NAMALWA (cell line): ENCODE data around the gene LSM2.
A peak's percentile ranks its signal among the peaks of the same experiment; 100 is the strongest.
"Not testable (repeated sequence)": the region's sequence is repeated elsewhere in the genome, so short reads cannot be mapped to it uniquely, and the experiment has no call there.

Experiments used
- DNase-seq: peaks from one replicate; pipeline ENCODE4 v3.0.0-alpha.2; 2015; ENCODE audit warnings: low spot score

The LSM2 gene

DNA sequence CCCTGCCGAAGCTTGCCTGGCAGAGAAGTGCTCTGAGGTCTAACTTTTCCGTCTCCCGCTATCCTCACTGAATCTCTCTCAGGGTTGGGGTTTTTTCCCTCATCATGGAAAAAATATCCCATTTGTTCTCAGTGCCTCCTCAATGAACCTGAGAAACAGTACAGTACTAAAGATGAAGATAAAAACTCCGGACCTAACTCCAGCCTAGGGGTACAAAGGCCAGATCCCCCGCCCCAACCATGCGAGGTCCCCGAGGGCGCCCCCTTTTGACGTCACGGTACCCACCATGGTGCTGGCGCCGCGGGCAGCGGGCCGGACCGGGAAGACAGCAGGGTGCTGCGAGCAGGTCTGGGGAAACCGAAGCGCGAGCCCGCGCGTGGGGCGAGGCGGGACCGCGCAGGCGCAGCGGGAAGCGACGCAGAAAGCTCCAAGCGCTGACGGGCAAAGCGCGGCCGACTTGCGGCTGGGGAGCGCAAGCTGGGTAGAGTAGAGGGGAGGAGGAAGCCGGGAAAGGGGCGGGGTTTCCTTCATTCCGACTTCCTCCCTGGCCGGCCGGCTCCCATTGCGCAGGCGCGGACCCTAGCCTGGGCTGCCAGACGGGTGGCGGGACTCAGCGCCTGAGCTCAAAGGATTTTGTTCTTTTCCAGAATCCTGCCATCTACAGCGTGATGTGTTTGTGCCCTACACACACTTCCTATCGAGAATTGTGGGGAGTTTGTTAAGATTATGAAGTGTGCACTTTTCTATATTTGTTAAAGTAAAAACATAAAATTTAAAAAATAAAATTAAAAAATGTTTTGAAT is at the start of gene LSM2:
TSS of gene LSM2 (minus strand) at position 497 of the 803 bp plus-strand sequence. CDS start at position 288, 209 bp downstream.
- DNase-seq: peak; percentile 96

DNA sequence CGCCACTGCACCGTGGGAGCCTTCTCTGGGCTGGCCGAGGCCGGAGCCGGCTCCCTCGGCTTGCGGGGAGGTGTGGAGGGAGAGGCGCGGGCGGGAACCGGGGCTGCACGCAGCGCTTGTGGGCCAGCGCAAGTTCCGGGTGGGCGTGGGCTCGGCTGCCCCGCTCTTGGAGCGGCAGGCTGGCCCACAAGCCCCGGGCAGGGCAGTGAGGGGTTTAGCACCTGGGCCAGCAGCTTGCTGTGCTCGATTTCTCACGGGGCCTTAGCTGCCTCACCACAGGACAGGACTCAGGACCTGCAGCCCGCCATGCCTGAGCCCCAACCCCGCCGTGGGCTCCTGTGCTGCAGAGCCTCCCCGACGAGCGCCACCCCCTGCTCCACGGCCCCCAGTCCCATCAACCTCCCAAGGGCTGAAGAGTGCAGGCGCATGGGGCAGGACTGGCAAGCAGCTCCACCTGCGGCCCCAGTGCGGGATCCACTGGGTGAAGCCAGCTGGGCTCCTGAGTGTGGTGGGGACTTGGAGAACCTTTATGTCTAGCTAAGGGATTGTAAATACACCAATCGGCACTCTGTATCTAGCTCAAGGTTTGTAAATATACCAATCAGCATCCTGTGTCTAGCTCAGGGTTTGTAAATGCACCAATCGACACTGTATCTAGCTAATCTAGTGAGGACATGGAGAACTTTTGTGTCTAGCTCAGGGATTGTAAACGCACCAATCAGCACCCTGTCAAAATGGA is 45.4 kb upstream of the LSM2 start:
- not testable (repeated sequence) for DNase-seq

DNA sequence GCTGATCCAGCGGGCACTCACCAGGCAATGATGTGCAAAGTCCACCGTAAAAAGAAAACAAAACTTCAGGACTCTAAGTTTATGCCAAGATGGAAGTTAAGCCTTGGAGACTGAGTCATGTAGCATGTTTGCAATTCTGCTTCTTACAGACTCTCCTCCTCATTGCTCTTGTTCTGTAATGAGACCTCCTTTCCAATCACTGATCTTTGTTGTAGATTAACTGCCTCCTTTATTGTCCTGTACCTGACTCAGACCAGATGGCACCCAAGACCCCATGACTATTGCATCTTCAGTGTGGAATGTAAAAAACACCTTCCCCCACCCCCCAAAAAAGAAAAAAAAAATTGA is 44.7 kb upstream of the LSM2 start:
- DNase-seq: no peak

DNA sequence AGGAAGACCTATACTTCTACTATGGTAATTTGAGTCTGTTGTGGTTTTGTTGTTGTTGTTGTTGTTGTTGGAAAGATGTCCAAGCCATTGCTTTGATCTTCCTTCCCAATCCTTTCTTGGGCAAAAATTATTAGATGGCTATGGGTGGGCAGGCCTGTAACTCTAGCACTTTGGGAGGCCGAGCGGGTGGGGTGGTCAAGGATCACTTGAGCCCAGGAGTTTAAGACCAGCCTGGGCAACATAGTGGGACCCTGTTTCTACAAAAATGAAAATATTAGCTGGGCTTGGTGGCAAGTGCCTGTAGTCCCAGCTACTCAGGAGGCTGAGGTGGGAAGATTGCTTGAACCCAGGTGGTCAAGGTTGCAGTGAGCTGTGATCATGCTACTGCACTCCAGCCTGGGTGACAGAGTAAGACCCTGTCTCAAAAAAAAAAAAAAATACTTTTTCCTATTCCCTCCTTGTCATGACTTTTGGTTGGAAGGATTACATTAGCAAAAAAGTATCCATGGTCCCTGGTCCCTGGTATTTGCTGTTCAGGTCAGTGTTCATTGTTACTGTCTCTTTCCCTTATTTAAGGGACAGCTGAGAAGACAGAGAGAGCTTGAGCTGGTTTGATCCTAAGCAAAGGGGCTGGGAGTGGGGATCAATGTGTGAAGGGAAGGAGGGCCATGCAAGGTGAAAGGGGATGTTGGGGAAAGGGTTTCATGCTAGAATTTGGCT is 44.2 kb upstream of the LSM2 start:
- DNase-seq: no peak

DNA sequence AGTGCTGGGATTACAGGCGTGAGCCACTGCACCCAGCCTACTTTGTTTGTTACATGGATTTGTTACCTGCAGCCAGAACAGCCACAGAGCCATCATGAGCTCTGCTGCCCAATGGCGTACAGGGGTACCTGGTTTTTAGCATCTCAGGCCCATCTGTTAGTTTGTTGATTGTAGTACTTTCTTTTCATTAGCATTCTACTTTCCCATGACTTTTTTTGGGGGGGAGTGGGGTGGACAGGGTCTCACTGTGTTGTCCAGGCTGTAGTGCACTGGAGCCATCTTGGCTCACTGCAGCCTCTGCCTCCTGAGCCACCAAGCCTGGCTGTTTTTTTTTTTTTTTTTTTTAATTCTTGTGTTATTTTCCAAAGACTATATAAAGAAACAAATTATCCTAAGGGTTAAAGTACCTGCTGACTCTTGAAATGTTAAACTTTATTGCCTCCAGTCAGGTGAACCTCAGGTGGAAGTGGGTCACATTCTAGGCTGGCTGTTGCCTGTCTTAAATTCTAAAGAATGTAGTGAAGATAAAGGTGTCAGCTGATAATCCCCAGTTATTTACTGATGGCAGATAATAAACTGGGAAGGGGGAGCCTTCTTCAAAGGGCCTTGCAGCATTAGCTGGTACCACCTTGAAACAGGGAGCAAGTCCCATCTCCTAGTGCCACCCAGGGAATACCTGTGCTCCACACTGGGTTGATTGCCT is 40.7 kb upstream of the LSM2 start:
- DNase-seq: no peak

DNA sequence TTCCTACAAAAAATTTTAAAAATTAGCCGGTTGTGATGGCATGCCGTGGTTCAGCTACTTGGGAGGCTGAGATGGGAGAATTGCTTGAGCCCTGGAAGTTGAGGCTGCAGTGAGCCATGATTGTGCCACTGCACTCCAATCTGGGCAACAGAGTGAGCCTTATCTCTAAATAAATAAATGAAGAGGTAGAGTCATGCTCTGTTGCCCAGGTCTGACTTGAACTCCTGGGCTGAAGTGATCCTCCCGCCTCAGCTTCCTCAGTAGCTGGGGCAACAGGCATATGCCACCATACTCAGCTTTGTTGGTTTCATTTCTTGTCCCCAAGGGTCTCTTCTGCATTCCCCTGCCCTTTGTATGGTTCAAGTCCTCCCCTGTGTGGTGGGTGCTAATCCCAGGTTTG is 37.7 kb upstream of the LSM2 start:
- no peak for DNase-seq

DNA sequence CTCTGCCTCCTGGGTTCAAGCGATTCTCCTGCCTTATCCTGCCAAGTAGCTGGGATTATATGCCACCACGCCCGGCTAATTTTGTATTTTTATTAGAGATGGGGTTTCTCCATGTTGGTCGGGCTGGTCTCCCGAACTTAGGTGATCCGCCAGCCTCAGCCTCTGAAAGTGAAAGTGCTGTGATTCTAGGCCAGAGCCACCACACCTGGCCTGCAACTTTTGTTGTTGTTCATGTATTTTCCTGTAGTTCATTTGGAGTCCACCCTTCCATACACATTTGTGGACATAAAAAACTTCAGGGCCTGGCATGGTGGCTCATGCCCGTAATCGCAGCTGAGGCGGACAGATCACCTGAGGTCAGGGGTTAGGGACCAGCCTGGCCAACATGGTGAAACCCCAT is 35.3 kb upstream of the LSM2 start:
- no peak for DNase-seq

DNA sequence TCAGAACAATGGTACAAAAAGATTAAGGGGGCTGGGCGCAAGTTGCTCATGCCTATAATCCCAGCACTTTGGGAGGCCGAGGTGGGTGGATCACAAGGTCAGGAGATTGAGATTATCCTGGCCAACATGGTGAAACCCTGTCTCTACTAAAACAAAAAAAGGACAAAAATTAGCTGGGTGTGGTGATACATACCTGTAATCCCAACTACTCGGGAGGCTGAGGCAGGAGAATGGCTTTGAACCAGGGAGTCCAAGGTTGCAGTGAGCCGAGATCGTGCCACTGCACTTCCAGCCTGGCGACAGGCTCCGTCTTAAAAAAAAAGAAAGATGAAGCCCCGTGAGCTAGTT is 33.0 kb upstream of the LSM2 start:
- not testable (repeated sequence) for DNase-seq

DNA sequence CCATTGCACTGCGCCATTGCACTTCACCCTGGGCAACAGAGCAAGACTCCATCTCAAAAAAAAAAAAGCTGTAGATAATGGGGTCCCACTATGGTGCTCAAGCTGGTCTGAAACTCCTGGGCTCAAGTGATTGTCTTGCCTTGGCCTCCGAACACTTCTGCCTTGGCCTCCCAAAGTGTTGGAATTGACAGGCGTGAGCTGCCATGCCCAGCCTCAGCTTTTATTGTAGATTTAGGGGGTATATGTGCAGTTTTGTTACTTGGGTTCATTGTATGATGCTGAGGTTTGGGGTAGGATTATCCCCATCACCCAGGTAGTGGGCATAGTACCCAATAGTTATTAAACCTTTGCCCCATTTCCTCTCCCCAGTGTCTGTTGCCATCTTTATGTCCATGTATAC is 32.2 kb upstream of the LSM2 start:
- DNase-seq: no peak

DNA sequence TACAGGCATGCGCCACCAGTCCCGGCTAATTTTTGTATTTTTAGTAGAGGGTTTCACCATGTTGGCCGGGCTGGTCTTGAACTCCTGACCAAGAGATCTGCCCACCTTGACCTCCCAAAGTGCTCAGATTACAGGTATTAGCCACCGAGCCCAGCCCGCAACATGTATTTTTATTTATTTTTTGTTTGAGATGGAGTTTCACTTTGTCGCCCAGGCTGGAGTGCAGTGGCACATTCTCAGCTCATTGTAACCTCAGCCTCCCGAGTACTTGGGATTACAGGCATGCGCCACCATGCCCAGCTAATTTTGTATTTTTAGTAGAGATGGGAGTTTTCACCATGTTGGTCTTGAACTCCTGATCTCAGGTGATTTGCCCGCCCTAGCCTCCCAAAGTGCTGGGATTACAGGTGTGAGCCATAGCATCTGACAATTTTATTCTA is 31.4 kb upstream of the LSM2 start:
- not testable (repeated sequence) for DNase-seq

DNA sequence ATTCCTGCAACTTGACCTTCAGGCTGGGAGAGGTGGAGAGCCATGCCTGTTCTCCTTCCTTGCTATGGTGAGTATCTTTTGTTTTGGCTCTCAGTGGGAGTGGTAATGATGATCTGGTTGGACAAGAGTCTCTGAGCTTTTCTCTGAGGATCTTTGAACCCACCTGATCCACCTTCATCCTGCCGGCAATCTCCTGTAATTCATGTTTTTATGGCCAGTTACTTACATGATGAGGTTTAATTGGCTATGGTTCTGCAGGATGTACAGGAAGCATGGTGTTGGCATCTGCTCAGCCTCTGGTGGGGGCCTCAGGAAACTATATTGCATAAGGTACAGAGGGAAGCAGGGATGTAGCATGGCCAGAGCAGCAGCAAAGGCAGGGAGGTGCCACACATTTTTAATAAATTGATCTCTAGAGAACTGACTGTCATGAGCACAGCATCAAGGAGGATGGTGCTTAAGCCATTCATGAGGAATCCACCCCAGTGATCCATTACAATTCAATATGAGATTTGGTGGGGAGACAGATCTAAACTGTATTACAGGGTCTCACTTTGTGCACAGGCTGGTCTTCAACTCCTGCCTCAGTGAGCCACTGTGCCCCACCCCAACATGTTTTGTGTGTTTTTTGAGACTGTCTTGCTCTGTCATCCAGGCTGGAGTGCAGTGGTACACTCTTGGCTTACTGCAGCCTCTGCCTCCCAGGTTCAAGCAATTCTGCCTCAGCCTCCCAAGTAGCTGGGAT is 30.8 kb upstream of the LSM2 start:
- DNase-seq: no peak

DNA sequence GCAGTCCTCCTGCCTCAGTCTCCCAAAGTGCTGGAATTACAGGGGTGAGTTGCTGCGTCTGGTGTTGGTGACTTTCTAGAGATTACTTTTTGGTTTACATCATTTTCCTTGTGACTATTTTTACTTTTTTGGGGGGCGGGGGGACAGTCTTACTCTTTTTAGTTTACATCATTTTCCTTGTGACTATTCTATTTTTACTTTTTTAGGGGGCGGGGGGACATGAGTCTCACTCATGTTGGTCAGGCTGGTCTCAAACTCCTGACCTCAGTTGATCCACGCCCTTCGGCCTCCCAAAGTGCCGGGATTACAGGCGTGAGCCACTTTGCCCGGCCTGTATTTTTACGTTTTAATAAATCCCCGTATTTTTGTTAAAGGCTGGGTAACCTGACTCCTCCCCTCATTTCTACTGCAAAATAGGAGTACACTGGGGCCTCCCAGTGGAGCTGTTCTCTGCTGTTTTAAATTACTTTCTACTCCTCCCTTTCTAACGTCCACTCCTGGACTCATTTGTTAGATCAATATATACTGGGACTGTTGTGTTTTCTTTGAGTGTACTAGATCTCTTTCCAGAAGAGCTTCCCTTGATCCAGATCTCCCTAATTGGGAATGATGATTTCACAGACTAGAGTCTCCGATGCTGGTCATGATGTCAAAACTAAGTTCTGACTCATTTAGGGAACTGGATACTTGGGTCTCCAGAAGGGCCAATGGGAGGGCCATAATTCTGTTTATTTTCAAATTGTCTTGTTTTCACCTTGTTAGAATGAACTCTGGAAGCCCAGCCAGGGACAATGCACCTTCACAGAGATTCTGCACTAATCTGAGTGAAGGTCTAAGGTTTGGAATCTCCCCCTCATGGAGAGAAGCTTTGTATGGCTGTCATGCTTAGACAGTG is 30.0 kb upstream of the LSM2 start:
- DNase-seq: no peak

DNA sequence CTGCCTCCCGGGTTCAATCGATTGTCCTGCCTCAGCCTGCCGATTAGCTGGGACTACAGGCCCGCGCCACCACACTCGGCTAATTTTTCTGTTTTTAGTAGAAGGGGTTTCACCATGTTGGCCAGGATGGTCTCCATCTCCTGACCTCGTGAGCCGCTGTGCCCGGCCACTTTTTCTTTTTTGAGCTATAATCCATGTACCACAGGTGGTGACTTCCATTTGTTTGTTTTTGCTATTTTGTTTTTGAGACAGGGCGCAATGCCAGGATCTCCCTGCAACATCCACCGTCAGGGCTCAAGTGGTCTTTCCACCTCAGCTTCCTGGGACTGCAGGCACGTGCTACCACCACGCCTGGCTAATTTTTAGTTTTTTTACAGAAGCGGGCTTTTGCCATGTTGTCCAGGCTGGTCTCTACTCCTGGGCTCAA is 29.3 kb upstream of the LSM2 start:
- no peak for DNase-seq

DNA sequence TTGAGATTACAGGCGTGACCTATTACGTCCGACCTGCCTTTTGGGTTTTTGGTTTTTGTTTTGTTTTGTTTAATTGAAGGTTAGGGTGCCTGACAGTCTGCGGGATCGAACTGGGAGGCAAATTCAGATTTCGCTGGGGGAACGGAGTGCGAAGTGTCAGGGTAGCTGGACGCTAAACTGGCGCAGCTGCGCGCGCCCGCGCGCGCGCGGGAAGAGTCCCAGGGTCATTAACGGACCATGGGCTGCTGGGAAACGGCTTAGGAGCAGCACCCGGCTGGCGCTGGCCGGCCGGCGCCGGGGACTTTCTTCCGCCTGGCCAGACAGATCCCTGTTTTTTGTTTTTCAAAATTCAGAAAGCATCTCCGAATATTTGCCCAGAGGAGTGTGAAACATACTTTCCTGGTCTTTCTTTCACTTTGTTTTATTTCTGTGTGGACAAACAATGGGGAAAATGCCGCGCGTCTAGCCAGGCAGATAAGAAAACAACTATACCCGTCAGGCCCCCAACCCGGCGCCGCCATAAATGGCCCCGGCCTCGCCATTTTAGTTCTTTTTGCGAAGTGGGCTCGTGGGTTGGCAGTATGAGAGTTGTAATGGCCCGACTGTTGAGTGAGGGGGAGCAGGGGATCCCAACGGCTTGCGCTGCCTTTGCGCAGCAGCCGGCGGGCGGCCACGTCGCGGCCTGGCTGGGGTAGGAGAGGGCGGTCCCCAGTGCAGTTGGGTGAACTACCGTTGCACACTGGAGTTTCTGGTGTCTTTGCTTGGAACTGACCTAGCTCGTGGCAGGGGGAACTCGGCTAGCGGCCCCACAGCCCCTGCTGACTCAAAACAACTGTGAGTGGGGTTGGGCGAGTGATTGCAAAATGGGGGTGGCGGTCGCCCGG is 27.8 kb upstream of the LSM2 start:
- DNase-seq: peak; percentile 82

DNA sequence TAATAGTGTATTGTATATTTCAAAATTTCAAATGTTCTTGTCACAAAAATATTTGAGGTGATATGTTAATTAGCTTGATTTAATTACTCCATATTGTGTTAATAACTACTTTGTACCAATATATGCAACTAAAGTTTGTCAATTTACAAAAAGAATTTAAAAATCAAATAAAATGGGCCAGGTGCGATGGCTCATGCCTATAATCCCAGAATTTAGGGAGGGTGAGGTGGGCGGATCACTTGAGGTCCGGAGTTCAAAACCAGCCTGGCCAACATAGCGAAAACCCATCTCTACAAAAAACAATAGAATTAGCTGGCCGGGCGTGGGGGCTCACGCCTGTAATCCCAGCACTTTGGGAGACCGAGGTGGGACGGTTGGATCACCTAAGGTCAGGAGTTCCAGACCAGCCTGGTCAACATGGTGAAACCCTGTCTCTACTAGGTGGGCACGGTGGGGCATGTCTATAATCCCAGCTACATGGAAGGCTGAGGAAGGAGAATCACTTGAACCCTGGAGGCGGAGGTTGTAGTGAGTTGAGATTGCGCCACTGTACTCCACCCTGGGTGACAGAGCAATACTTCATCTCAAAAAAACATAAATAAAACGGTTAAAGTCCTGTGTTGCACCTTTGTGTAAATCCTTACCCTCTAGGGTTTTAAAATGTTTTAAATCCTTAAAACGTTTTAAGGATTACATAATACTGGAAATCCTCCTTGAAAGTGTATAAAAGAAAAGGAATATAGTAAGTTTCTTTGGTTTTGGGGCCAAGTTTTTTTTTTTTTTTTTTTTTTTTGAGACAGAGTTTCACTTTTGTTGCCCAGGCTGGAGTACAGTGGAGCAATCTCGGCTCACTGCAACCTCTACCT is 24.8 kb upstream of the LSM2 start:
- DNase-seq: no peak

DNA sequence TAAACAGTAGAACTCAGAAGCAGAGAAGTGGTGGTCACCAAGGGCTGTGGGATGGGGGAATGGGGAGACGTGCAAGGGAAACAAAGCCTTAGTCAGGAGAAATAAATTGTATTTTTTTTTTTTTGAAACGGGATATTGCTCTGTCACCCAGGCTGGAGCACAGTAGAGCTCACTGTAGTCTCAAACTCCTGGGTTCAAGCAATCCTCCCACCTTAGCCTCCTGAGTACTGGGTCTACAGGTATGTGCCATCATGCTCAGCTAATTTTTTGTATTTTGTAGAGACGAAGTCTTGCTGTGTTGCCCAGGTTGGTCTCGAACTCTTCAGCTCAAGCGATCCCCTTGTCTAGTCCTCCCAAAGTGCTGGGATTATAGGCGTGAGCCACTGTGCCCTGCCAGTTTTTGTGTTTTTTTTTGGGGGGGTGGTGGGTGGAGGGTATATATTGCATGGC is 24.1 kb upstream of the LSM2 start:
- no peak for DNase-seq

DNA sequence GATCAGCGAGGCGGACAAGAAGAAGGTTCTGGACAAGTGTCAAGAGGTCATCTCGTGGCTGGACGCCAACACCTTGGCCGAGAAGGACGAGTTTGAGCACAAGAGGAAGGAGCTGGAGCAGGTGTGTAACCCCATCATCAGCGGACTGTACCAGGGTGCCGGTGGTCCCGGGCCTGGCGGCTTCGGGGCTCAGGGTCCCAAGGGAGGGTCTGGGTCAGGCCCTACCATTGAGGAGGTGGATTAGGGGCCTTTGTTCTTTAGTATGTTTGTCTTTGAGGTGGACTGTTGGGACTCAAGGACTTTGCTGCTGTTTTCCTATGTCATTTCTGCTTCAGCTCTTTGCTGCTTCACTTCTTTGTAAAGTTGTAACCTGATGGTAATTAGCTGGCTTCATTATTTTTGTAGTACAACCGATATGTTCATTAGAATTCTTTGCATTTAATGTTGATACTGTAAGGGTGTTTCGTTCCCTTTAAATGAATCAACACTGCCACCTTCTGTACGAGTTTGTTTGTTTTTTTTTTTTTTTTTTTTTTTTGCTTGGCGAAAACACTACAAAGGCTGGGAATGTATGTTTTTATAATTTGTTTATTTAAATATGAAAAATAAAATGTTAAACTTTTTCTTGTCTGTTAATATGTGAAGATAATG is 23.0 kb upstream of the LSM2 start:
- peak; percentile 83 for DNase-seq
